HG02938 (cell line): ENCODE measurements around the gene LRMDA.

ENCODE experiments used
- ATAC-seq: cut with Tn5 transposase; IDR thresholded peaks from one replicate; pipeline ENCODE4 v1.9.1; 2021; ENCODE audit warnings: mild to moderate bottlenecking, moderate library complexity; ENCODE audit not compliant: unreplicated experiment

The LRMDA gene

DNA sequence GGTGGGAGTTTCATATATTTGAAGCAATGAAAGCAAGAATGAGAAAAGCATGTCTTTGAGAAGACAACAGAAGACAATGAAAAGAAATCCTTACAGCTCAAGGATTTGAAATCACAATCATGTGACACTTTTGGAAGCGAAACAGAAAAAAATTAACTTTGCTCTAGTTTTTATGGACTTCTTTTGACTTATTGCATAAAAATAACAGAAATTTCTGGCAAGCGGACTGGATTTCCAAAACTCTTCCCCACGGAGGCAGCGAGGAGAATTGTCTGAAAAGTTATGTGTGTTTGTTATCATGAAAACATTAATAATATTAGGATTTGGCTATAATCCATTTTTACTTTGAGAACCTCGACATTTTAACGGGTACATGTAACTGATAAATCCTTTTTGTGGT is 223.3 kb downstream of the LRMDA start:
- ATAC-seq = no peak

GRCh38 chr10:75655791-75656451 is 224.5 kb downstream of the LRMDA start:
- ATAC-seq = no peak

DNA sequence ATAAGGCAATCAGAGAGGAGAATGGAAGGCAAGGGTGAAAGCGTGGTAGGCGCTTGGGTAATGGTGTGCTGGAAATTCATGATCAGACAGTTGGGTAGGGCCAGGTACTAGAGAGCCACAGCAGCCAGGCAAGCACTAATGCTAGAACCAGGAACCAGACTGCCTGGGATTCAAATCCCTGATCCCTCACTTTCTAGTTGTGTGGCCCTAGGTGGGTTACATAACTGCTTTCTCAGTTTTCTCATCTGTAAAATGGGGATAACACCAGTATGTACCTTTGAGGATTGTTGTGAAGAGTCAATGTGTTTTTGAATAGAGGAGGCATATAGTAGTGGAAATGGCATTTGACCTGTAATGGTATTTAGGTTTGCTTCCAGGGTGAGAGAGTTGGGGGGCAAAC is 225.9 kb downstream of the LRMDA start:
- ATAC-seq = no peak

- no peak for ATAC-seq
Measured at GRCh38 chr10:75658036-75658435, 226.6 kb downstream of the LRMDA start.

- ATAC-seq = no peak
Measured at GRCh38 chr10:75658496-75658895, 227.1 kb downstream of the LRMDA start.

GRCh38 chr10:75658915-75659314 is 227.5 kb downstream of the LRMDA start:
- ATAC-seq = no peak

- no peak for ATAC-seq
Measured at GRCh38 chr10:75660823-75661222, 229.4 kb downstream of the LRMDA start.

DNA sequence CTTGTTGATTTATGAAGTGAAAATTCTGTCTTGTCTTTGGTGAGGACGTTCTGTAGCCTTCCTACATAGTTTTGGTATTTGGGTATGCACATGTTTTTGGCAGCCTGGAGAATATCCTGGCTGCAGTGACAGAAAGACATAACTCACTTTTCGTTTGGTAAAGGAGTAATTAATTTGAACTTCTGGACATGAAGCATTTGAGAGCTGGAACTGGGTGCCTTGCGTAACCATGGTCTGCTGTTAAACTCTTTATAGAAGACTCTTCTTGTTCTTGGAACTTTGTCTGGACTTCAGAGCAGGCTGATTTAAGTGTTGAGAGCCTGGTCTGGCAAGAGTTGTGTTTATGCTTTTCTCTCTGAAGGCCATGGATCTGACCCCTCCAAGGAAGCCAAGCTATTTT is 231.3 kb downstream of the LRMDA start:
- no peak for ATAC-seq

- ATAC-seq = no peak
Measured at GRCh38 chr10:75663947-75664664, 232.7 kb downstream of the LRMDA start.

GRCh38 chr10:75664968-75665367 is 233.5 kb downstream of the LRMDA start:
- no peak for ATAC-seq

DNA sequence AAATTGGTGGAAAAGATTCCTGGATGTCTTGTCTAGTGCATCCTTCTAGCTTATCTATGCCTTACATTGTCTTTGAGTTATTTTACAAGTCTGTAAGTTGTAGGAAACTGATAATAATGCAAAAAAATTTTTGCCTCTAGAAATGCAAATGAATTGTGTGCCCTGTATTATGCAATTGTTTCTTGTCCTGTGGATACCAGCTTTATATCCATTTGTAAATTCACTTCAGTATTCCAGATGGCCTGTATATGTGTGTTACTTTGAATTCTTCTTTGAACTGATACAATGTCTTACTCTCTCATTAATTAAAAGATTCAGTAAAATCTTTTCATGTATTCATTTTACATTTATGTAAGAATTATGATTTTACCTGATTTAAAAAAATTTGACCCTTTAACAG is 234.3 kb downstream of the LRMDA start:
- no peak for ATAC-seq

DNA sequence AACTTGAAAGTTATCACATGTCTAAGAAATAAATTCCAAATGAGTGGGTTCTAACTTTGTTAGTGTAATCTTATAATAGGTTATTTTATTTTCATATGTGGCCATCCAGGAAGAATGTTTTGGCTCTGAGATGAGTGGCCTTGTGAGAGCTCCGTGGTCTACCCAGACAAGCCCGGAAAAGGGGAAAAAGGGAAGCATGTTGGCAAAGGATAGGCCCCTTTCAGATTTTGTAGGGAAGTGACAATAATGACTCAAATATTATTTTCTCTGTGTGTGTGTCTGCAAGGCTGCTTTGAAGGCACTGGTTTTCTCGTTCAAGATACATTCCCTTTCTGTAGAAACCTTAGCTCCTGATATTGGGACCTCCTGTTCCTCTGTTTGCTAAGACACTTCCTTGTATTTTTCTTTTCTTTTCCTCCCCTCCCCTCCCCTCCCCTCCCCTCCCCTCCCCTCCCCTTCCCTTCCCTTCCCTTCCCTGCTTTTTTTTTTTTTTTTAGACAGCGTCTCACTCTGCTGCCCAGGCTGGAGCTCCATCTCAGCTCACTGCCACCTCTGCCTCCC is 240.8 kb downstream of the LRMDA start:
- ATAC-seq = no peak

DNA sequence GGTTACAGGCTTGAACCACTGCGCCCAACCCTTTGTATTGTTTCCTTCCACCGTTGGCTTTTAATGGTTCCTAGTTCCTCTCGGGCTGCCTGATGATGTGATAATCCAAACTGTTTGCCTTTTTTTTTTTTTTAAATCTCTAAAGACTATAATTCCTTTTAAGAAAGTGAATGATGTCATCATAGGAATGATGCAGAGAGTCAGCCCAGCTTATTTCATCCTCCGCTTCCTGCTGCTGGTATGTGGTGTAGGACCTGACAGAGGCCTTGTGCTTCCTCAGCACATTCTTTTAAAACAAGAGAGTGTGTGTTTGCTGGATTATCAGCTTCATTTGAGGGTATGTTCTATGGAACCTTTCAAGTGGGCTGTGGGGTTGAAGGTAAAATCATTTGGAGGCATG is 241.4 kb downstream of the LRMDA start:
- no peak for ATAC-seq

DNA sequence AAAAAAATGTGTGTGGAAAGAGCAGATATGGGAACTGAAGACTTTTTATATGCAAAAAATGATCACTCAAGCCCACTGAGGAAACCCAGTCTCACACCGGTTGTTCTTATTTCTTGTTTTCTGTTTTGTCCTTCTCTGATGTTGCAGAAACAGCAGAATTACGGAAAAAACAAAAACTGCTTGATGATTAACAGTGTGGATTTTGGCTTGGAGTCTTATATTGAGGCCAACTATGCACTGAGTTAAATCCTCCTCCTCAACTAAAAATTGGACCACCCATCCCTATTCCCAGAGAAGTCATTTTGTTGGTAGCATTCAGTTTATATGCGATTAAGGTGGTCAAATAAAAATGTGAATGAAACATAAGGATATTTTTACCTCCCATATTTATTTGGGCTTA is 246.1 kb downstream of the LRMDA start:
- no peak for ATAC-seq

DNA sequence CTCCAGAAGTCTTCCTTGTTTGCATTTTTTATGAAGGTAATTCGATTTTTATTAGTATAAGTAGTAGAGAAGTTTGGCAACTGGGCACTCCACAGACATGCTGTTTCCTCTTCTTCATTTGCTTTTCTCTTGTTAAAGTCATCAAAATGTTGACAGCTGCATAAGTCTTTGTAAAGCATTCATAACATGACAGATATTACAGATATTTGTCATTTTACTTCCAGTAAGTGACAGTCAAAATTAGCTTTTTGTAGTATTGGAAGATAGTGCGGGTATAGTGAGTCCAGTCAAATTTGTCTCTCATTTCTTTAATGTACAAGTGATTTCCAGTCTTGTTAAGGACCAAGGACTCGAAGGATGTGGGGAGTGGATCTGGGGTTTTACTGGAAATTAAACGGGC is 247.1 kb downstream of the LRMDA start:
- ATAC-seq = no peak

- ATAC-seq = no peak
Measured at GRCh38 chr10:75679536-75679935, 248.1 kb downstream of the LRMDA start.

- no peak for ATAC-seq
Measured at GRCh38 chr10:75681334-75681733, 249.9 kb downstream of the LRMDA start.

DNA sequence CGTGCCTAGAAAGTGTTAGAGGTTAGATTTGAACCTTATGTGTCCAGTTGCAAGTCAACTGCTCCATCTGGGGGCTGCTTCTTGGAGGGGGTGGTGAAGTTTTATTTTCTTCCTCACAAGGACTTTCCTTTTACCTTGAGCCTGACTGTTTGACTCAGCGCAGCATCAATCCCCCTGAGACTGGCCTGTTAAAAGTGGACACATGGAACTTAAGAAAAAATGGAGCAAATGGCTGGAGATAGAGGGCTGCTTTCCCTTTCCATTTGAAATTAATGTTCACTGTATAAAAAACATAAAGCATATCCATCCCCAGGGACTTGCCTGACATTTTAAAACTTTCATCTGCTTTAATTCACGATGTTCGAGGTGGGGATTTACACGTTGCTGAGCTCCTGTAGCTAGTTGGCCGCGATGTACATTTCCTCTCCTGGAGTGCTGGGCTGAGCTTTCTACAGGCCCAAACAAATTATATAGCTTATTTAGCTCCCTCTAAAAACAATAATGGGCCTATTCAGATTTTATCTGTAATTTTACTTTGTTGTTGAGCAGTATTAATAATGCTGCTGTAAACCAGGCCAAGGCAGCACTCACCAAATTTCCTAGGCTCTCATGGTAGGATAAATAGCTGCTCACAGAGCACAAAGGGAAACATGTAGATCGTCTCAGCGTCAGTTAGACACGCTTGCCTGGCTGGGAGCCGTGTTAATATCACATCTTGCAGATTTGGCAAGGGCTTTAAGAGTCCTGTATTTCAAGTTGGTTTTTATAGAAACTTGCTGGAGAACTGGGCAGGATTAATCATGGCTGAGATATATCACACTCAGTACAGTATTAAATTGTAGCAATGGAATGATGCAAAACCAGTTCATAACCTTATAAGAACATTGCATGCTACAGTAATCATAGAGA is 251.5 kb downstream of the LRMDA start:
- no peak for ATAC-seq

GRCh38 chr10:75685187-75685586 is 253.8 kb downstream of the LRMDA start:
- ATAC-seq = no peak

GRCh38 chr10:75688506-75689300 is 257.3 kb downstream of the LRMDA start:
- no peak for ATAC-seq

DNA sequence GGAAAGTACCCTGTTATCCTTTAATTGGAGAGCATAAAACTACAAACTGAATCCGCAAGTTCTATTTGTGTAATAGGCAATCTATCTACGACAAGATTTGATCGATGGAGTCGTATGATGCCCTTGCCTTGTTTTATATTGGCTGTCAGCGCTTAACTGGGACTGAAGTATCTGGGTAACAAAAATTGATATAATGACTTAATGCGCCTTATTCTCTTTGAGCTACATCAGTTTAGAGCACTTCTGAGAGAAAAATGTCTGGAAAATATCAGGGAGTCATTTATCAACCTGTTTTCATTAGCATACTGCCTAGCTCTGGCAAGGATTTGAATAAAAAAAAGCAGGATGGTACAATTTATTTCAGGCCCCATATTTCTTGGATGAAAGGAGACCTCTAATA is 262.1 kb downstream of the LRMDA start:
- ATAC-seq = no peak
